NCI-H146 treated with DMSO at 0.1 percent for 48 hours (cell line): ENCODE measurements around the gene KRT1.

Source experiments
- DNase-seq: peaks from one replicate; lab custom pipeline; 2025; ENCODE audit not compliant: unreplicated experiment; lab: John Stamatoyannopoulos, UW

KRT1 gene

GRCh38 chr12:52699373-52699772 is 19.2 kb upstream of the KRT1 start:
- DNase-seq: no peak

- DNase-seq: no peak
Measured at GRCh38 chr12:52698651-52699340, 18.6 kb upstream of the KRT1 start.

- no peak for DNase-seq
Measured at GRCh38 chr12:52697058-52697582, 16.9 kb upstream of the KRT1 start.

- no peak for DNase-seq
Measured at GRCh38 chr12:52696588-52696987, 16.4 kb upstream of the KRT1 start.

- no peak for DNase-seq
Measured at GRCh38 chr12:52695039-52695438, 14.8 kb upstream of the KRT1 start.

- DNase-seq: no peak
Measured at GRCh38 chr12:52694151-52694550, 13.9 kb upstream of the KRT1 start.

GRCh38 chr12:52693261-52693660 is 13.1 kb upstream of the KRT1 start:
- DNase-seq: no peak

- no peak for DNase-seq
Measured at GRCh38 chr12:52692254-52692653, 12.0 kb upstream of the KRT1 start.

GRCh38 chr12:52691841-52692150 is 11.6 kb upstream of the KRT1 start:
- DNase-seq: no peak

GRCh38 chr12:52691076-52691840 is 11.1 kb upstream of the KRT1 start:
- DNase-seq: peak; percentile 17

GRCh38 chr12:52690351-52691075 is 10.3 kb upstream of the KRT1 start:
- DNase-seq: no peak

- DNase-seq: no peak
Measured at GRCh38 chr12:52689936-52690335, 9.7 kb upstream of the KRT1 start.

- no peak for DNase-seq
Measured at GRCh38 chr12:52689239-52689638, 9.0 kb upstream of the KRT1 start.

- DNase-seq: no peak
Measured at GRCh38 chr12:52688481-52688880, 8.3 kb upstream of the KRT1 start.

GRCh38 chr12:52687497-52688385 is 7.5 kb upstream of the KRT1 start:
- no peak for DNase-seq

- DNase-seq: no peak
Measured at GRCh38 chr12:52686756-52687487, 6.7 kb upstream of the KRT1 start.

- no peak for DNase-seq
Measured at GRCh38 chr12:52686063-52686462, 5.9 kb upstream of the KRT1 start.

- DNase-seq: no peak
Measured at GRCh38 chr12:52685406-52685890, 5.2 kb upstream of the KRT1 start.

- no peak for DNase-seq
Measured at GRCh38 chr12:52684431-52684830, 4.2 kb upstream of the KRT1 start.
